GM12892 (cell line): ENCODE results near the gene BTBD17.

Experiments
- POLR2A ChIP-seq: IDR thresholded peaks from 2 replicates; pipeline ENCODE4 v1.6.1; 2011; ENCODE audit warnings: low read depth, low read length, control low read depth
- POLR2AphosphoS5 ChIP-seq: IDR thresholded peaks from 2 replicates; pipeline ENCODE4 v1.6.1; 2011; ENCODE audit warnings: low read depth, low read length, control low read depth
- TAF1 ChIP-seq: IDR thresholded peaks from 2 replicates; pipeline ENCODE4 v1.6.1; 2011; ENCODE audit warnings: low read depth, mild to moderate bottlenecking, control low read depth, low read length, borderline replicate concordance

GRCh38 chr17:74353446-74354060, 8.1 kb downstream of the BTBD17 start:
- TF ChIP-seq POLR2AphosphoS5 = no peak
- no peak for TF ChIP-seq POLR2A
- TF ChIP-seq TAF1 = no peak
